ENCODE data around the gene SRSF9.

- TF ChIP-seq CTCF (IDR thresholded peaks at IDR 0.05) (no peak), POLR2A (IDR thresholded peaks at IDR 0.05) (no peak)
These were observed 16.7 kb upstream of the SRSF9 start for GRCh38 chr12:120485961-120486881.

All from heart left ventricle (tissue), 13 donors.